Astrocyte of the hippocampus (primary cell): Measurements from ENCODE around the gene FGF14.
"Not testable (repeated sequence)": the region's sequence is repeated elsewhere in the genome, so short reads cannot be mapped to it uniquely, and the experiment has no call there.

ENCODE experiments used
- DNase-seq: peaks from one replicate; pipeline ENCODE4 v3.0.0; 2011; ENCODE audit warnings: low read depth, low spot score

FGF14 gene

DNA sequence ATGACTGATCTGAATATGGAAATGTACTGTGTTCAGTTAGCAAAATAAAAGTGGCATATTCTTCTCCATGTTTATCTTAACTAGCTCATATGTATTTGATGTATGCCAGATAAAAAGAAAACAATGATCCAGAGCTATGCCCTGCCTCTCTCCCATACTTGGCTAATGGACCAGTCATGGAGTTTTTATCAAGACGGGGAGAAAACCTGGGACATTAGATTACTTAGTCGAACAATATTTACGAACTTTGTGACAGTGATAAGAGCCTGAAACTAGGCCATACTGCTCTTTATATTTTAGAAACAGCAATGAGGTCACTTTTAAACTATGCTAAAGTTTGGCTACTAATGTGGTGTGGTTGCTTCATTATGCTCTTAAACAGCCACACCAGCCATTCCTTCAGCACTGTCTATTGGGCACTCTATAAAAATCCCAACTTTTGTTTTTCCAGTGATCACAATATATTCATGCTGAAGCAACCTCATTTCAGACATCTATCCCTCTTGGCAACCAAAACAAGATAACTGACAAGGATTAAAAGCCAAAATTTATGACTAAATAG is 265.0 kb downstream of the FGF14 start:
- DNase-seq, result peak; percentile 40

GRCh38 chr13:102132777-102133295 is 269.0 kb downstream of the FGF14 start:
- no peak for DNase-seq

DNA sequence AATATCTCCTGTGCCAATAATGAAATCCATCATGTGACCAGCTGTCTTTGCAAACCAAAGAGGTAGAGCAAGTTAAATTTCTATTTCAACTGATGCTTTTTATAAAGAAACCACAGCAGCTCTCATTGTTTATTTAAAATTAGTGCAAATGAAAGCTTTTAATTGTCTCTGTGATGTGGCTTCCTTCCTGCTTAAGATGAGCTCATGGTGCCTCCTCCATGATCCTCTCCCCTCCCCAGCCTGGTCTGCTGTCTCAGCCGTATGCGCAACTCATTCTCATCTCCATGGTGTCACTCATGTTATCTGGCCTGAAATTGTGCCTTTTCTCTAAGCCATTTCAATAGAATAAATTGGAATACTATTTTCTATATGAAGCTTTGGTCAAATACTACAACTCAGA is 270.6 kb downstream of the FGF14 start:
- no peak for DNase-seq

DNA sequence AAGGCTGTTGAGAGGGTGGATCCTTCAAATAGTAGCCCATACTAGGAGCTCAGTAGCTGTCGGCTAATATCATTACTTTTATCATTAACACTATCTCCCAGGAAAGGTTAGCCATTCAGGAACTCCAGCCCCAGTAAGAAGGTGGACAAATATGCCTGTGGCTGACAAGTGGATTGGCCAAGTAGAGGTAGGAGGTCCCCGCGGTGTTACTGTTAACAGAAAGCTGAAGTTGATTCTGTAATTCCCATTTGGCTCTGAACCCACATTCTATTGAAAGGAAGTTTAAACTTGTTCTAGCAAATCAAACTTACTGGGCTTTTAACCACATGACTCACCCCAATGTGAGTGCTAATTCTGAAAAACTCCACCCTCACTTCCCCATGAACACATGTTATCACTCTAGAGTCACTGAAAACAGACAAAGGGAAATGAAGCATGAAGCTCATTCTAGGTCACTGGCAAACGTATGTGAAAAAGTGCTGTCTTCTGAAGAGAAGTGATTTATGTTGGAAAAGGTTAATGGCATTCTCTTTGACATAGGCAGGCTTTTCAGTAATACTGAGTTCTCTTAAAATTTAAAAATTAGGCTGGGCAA is 273.5 kb downstream of the FGF14 start:
- DNase-seq, result peak; percentile 74

GRCh38 chr13:102127153-102127552 is 274.7 kb downstream of the FGF14 start:
- DNase-seq, result no peak

DNA sequence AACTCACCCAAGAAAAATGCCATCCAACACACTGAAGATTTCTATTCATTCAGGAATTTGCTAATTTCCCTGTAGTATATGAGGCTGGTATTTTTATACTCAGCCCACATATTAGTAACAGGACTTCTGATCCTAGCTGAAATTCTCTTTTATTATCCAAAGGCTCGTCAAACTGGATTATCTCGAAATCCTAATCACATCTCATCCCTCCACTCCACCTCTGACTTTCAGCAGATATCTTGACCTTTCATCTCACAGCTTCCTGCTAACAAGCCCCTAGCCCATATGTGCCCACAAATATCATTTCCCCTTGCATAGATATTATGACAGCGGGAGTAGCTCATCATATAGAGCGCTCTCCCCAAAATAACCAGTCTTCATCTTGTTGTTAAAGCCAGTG is 279.7 kb downstream of the FGF14 start:
- DNase-seq, result peak; percentile 41

- no peak for DNase-seq
Measured at GRCh38 chr13:102117175-102117831, 284.5 kb downstream of the FGF14 start.

DNA sequence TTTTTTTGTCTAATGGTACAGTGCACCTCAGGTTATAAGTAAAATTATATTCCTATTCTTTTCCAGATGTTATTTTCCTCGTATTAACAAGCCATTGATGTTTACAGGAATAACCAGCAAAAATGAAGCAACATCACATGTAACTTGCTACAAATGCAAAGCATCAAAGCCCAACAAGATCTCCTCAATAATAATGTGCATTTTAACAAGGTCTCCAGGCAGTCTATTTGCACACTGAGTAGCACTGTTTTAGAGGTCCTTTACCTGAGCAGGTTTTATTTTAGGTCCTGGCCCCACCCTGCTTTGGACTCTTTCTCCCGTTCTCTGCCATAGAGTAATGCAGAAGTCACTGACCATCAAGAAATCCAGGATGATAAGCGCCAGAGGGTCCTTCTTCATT is 298.4 kb downstream of the FGF14 start:
- no peak for DNase-seq

- no peak for DNase-seq
Measured at GRCh38 chr13:102100234-102100633, 301.6 kb downstream of the FGF14 start.

DNA sequence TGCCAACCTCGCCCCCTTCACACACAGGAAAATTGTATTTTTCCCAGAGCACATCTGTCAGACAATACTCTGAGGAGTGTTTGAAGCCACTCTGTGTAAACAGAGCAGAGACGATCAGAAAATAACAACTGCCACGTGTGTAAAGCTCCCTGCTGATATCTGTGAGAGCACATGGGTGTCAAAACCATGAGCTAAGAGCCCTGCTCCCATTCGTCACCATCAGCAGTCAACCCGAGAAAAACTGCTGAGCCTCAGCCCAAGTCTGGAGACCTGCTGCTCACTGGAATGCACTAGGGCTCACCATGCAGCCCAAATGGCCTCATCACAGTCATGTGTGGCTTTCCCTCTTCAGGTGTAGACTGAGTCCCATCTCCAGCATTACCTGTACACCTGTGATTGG is 304.1 kb downstream of the FGF14 start:
- no peak for DNase-seq

DNA sequence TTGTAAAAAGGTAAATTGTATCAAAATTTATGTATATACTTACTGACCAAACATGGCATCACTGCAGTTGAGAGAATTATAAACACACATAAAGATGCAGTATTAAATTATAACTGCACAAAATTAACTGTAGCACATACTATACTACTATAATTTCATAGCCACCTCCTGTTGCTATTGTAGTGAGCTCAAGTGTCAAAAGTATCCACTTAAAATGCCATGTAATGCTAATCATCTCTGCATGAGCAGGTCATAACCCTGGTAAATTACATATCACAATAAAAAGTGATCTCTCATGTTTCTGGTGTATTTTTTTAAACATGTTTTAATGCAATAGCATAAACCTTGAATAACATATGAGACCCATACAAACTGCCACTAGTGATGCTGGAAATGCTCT is 308.6 kb downstream of the FGF14 start:
- not testable (repeated sequence) for DNase-seq

DNA sequence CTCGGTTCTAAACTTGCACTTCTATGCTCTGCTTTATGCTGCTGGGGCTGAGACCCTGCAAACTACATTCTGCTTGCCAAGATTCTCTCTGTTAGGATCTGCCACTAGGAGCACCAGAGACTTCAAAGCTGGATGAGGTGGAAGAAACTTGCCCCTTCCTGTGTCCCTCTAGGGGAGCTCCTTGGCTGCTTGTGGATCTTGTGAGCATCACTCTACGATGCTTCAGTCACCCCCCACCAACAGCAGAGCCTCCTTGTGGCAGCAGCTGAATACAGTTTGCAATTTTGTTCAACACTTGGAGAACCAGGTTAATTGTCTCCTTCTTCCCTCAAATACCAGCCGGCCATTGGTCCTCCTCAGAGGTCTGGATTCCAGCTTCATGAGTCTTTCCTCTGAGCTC is 310.6 kb downstream of the FGF14 start:
- peak; percentile 7 for DNase-seq

DNA sequence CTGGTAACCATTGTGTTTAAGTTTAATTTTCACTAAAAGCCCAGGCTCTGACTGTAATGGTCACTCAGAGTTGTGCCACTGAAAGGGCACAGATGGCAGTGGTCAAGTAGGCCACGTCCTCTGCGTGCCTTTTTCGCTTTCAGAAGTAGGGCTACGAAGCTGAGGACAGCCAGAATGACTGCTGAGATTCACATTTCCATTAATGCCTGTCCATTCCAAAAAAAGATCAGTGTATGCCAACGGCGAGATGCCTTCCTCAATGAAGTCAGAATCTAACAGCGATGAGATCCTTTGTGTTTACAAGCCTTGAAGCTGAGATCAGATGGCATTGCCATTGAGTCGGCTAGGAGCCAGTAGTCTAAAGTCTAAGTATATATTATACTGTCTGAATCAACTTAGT is 311.3 kb downstream of the FGF14 start:
- no peak for DNase-seq

DNA sequence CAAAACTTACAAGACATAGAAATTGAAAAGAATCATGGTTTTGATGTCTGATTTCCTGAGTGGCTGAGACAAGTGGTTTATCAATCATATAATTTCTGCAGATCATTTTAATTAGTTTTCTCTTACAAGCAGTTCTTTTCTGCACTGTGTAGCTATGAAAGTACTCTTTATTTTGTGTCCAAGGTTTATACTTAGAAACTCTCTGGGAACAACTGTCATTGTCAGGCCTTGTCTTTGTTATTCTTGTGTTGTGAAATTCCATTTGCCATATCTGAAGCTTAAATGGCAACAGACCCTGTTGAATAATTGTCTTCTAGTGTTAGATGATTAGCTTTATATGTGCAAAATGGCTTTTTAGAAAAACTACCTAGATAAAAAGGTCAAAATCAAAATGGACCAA is 312.1 kb downstream of the FGF14 start:
- no peak for DNase-seq

DNA sequence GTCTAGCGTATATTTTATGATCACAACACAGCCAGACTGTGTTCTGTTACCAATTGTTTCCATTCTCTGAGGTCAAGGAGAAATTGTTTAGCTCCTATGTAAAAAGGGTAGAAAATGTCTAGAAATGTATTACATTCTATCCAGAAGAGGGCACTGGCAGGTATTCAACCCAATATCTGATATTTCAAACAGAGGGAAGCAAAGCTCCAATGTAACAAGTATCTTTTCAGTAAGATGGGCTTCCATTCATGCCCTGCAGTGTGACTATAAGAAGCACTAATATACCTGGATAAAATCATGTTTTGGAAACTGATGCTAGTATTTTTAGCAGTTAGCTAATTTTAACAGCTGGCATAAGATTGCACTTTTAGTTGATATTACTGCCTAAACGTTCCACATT is 312.7 kb downstream of the FGF14 start:
- peak; percentile 45 for DNase-seq

DNA sequence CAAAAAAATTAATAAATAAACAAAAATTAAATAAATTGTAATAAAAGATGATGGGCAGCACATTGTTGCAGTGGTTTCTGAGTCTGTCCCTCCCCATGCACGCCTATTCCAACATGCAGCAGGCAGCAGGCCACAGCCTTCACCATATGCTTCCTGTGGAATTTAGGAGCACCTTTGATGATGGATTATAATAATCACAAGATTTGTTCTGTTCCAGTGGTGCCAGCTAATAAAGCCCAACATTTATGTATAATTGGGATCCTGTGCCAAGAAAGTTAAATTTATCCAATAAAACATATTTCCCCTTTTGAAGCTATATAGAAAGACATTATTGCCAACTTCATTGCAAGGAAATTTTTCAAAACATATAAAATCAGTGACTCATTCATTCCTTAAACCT is 328.6 kb downstream of the FGF14 start:
- DNase-seq, result no peak

DNA sequence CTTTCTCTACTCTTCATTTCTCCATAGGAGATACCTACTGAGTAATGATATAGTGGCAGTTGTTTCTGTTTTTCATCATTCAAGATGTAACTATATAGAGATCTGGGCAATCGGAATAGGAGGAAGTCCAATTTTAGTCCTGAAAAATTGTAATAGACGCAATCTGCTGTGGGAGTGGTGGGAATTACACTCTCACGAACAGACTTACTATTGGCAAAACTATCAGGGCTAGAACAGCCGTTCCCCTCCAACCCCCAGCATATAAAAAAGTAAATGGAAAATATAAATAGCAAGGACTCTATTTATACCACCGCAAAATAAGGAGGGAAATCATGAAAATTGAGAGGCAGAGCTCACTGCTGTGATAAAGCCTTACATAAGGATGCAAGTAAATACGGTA is 330.1 kb downstream of the FGF14 start:
- DNase-seq, result no peak

GRCh38 chr13:102068323-102068722 is 333.5 kb downstream of the FGF14 start:
- DNase-seq, result not testable (repeated sequence)

DNA sequence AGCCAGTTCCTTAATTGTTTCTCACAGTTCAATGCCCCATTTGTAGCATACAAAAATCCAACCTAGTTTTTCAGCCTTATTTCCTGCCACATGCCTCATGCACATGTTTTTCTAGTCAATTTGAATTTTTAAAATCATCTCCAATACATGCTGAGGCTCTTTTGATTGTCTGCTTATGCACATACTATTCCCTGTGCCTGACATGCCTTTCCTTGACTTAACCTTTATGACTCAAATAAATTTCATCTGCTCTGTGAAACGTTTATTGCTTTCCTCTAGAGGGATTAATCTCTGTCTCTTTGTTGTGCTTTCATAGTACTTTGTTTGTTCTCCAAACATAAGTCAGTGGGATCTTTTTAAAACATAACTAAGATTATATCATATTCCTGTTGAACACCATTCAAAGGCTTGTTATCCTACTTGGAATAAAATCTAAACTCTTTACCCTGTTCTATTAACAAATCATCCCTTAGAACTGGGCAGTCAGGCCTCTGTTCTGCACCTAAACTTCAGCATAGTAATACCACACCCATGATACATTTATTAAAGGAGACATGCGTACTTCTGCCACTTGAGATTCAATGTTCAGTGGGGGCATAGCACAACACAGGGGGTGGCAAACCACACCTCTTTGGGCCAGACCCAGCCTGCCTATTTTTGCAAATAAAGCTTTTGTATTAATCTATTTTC is 346.6 kb downstream of the FGF14 start:
- DNase-seq, result no peak

DNA sequence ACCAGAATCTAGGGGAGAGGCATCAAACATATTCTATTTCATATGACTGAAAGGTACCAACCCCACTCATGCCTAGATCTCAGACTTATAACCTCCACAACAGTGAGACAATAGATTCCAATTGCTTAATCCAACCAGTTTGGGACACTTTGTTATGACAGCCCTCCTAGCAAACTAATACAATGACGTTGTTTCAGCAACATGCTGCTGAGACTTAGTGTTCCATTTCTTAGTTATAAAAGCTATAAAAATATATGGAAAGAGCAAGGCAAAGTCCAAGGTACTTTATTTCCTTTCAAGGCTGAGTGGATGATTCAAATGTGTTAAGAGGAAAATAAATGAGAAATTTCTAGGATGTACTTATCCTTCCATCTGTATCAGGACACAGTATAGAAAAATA is 352.0 kb downstream of the FGF14 start:
- DNase-seq, result no peak

- no peak for DNase-seq
Measured at GRCh38 chr13:102045731-102046130, 356.1 kb downstream of the FGF14 start.

GRCh38 chr13:102042746-102043145 is 359.1 kb downstream of the FGF14 start:
- DNase-seq, result no peak

- no peak for DNase-seq
Measured at GRCh38 chr13:102041544-102041943, 360.3 kb downstream of the FGF14 start.
